ENCODE data around the gene SCUBE2.

GRCh38 chr11:9029422-9029821, 62.0 kb downstream of the SCUBE2 start:
- TF ChIP-seq POLR2A (IDR thresholded peaks at IDR 0.05) (no peak), CTCF (IDR thresholded peaks at IDR 0.05) (no peak)

Measured in testis (tissue), 2 donors.